Myocyte (in vitro differentiated cells): ENCODE results near the gene CALML4. TPM values are rescaled to one million over a fixed set of nuclear protein-coding genes. Genes with fewer than 3 reads are reported as not detected.
"Not testable (repeated sequence)": the region's sequence is repeated elsewhere in the genome, so short reads cannot be mapped to it uniquely, and the experiment has no call there.

Experiments
- DNase-seq: peaks from one replicate; pipeline ENCODE4 v3.0.0-alpha.2; 2012; ENCODE audit warnings: low read depth
- total RNA-seq: library from RNA; depleted of rRNA; stranded (reverse); fragments of >200 nt; gene quantifications from 2 replicates; pipeline ENCODE4 v1.2.3, GENCODE V29; 2014

CALML4 gene
- total RNA-seq, 1 donor from 2014 or later = 2.5 TPM

GRCh38 chr15:68208636-68209240, 3.6 kb upstream of the CALML4 start:
- no peak for DNase-seq

- no peak for DNase-seq
These were observed 3.0 kb upstream of the CALML4 start for GRCh38 chr15:68208136-68208535.

DNA sequence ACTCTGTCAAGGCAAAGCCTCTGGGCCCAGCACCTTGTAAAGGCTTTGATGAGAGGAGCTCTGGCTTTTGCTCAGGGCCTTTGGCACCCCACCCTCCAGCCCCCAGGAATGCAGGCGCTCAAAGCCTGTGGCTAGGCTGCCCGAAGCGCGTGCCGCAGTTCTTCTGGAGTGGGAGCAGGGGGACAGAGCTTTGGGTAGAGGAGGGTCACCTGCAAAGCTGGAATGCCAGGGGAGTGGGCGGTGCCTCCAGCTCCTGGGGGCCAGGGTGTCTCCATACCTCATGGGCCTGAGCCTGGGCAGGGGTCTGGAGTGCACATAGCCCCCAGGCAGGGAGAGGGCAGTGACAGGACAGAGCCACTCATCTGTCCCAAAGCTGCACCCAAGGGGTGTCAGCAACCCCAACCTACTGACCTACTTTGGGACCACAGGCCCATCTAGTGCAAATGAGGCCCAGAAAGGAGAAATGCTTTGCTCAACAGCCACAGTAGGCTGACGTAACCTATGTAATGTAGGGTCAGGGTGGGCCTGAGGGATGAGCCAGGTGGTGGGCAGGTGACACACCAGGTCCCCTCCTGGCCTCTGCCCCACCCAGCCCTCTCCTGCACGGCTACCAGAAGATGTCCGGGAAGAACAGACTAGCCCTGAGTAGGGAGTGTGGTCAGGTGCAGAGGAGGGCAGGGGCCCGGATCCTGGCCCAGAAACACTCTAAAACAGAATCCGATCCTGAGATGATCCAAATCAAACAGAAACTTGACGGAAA, 2.2 kb upstream of the CALML4 start:
- DNase-seq = no peak

DNA sequence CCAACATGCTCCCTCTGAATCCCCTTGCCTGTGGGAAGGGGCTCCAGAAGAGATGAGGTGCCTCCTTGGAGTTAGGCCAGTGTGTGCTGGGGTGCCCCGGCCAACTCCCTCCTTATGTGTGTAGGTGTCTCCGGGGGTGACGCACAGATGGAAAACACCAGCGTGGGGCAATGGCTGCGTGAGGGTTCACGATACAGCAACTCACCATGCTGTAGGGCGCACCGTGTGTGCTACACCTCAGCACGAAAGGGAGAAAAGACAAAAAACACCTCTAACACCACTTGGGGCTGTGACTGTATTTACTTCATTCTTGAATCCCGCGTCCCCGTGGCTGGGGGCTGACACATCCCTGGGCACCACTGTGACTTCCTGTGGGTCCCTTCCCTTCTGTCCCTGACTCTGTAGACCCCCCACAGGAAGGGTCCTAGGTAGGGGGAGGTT, 1.6 kb upstream of the CALML4 start:
- DNase-seq = no peak

- DNase-seq = no peak
These were observed 915 bp upstream of the CALML4 start for GRCh38 chr15:68205954-68206539.

DNA sequence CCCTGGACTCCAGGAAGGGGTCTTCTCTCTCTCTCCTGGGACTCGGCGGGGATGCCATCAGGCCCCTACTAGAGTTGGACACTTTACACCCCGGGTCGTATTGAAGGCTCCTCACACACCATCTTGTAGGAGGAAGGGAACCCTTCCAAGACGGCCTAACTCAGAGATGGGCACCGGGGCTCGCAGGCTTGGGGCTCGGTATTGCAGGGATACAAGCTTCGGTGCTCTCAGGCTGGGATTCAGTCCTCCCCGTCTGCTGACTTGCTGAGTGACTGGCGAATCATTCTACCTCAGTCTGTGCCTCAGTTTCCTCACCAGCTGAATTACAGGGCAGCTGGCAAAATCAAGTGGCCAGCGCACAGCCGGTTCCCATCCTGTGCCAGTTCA, 419 bp upstream of the CALML4 start:
- no peak for DNase-seq

DNA sequence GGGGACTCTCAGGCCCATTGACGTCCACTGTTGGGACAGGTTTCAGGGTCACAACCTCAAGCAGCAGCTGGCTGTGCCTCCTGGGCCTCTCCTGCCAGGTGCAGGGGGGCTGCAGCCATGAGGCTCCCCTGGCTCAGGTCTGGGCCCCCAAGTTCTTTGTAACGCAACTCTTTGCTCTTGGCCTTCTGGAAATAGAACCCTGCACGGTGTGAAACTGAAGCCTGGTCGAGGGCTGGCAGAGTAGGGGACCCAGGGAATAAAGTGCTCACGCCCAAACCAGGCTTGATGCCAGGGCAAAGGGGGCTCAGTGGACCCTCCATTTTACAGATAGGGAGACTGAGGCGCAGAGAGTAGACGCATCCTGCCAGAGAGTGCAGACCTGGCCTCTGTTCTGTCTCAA, 771 bp downstream of the CALML4 start:
- DNase-seq = no peak

DNA sequence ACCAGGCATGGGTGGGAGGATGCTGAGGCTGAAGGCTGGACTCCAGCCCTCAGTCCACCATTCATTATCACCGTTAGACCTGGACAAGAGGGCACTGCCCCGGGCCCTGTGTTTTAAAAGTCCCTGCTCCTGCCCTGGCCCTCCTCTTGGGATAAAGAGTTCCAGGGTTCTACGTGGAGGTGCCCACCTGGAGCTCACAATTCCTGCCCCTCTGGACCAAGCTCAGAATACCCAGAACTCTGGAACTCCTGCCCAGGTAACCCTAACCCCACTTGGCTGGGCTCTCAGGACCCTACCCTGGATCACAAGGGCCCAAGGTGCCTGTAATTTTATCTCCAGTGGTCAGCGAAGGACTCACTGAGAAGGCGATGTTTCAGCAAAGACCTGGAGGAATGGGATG, 1.2 kb downstream of the CALML4 start:
- DNase-seq = no peak

- DNase-seq = no peak
These were observed 1.6 kb downstream of the CALML4 start for GRCh38 chr15:68203486-68203885.

GRCh38 chr15:68202994-68203393, 2.1 kb downstream of the CALML4 start:
- DNase-seq = not testable (repeated sequence)

DNA sequence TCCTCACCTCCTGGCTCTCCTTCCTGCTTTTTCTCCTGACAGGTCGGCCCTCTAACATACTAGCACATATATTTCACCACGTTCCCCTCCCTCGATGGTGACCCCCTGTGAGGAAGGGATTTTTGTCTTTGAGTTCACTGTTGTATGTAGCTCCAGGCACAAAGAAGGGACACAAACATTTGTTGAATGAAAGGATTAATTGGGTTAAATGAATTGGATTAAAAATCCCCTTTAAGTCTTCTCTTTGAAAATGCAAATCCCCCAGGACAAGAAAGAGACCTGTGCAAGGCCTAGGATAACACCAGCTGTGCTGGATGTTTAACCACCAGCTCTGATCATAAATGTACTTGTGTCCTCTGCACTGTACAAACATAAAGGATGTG, 3.3 kb downstream of the CALML4 start:
- DNase-seq = no peak

- no peak for DNase-seq
These were observed 3.8 kb downstream of the CALML4 start for GRCh38 chr15:68201153-68201878.

GRCh38 chr15:68200016-68200861, 4.9 kb downstream of the CALML4 start:
- no peak for DNase-seq

DNA sequence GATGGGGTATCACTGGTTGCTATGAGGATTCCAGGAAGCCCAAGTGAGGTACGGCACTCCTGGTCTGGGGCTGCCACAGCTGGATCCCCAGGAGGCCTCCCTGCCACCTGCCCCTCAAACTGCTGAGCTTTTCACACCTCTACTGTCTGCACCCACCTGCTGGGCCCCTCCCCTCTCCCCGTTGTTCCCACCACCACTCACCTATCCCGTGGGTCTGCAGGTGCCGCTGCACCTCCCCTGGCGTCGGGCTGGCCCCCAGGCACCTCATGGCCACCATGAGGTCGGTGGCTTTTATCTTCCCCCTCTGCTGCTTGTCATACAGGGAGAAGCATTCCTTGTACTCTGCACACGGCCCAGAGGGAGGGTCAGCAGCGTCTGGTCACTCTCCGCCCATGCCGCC, 5.8 kb downstream of the CALML4 start:
- DNase-seq = no peak

DNA sequence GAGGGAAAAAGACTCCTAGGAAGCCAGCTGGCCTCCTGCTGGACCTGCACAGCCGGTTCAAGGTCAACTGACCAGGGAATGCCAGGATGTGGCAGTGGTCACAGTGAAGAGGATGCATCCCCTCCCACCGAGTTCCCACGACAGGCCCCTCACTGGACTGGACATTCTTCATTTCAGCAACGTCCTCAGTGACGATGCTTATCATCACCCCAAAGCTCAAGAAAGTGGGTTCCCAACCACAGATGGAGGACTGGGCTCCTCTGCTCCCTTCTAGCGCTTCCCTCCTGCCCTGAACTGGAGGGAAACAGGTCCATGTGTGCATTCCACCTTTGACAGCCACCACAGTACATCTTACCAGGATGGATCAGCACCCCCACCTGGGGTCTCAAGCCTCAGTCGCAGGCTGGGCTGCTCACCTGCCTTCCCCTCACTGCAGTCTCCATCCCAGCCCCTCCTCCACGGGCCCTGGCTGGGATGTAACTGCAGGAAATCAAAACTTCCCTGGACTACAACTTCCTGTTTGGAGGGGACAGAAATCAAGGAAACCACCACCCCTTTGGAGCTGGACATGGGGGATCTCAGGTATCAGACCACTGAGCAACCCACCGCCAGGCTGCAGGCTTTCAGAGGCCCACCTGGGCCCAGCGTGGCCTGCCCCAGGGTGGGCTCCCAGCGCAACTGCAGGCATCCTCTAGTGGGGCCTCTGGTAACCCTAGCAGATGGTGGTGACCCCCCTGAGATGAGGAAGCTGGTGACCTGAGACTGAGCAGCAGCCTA, 7.3 kb downstream of the CALML4 start:
- no peak for DNase-seq

DNA sequence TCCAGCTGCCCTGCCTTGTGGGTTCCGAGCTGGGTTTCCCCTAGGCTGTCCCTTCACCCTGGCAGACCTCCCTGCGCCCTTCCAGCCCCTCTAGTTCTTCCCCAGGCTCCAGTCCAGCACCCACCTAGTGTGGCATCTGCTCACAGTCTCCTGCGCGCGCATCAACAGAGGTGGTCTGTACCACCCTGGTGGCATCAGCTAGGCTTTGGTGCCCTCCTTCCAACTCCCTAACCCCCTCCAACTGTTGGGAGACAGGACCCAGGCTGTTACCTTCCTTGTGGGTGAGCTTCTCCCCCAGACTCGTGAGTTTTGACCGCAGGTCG, 8.0 kb downstream of the CALML4 start:
- DNase-seq = no peak

DNA sequence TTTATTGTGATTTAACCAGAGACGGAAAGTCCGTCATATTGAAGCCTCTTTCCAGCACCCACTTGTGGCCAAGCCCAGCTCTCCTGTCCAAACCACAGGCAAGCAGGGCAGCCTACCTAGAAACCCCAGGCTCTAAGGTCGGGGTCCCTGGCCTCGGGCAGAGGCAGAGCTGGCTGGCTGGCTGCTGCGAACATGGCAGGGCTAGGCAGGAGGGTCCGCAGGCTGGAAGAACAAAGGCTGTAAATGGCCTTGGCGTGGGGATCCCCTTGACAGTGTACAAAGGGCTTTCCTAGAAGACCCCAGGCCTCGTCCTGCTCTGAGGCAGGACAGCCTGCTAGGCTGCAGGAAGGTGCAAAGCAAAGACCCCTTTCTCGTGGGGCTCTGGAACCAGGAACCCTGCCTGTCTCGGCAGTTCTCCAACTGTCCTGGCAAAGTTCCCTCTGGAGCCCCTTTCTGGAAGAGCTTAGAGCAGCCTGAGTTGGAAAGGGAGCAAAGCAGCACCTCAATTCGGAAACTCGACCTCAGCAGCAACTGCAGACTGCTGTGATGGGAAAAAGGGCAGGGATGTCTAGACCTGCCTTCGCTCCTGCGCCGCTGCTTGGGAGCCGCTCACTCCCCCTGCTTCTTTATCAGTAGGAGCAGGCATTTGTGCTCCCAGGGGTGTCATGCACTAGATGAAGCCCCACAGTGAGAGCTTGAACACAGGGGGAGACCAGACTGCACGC, 8.5 kb downstream of the CALML4 start:
- DNase-seq = no peak

DNA sequence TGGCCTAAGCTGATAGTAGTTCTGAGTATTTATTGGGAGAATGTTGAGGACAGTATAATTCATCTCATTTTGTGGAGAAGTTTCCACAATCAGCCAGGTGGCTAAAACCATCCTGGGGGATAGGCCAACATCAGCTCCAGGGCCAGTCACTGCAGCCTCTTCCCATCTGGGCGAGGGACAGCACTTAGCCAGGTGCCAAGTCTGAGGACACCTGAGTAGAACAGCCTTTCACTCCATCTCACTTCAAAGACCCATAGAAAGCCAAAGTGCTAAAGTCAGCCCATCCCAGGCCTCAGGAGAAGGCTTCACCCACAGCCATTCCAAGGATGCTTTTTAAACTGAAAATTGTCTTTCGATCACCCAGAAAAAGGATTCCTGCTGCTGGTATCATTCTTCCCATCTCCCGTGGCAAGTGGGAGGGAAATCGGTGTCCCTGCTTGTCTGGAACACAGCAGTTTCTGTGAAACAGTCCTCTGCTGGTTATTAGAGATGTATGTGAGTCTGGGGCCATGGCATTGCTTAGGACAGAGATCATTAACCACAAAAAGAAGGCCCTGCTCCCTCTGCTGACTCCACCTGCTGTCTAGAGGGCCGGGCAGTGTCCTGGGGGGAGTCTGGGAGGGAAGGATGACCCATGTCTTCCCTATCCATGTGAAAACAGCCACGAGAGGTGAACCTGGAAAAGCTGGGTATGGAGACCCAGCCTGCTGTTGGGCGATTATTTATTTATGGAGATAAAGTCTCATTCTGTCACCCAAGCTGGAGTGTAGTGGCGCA, 9.6 kb downstream of the CALML4 start:
- DNase-seq = peak; percentile 61
